ENCODE measurements around the gene CETP.
"Not testable (repeated sequence)": the region's sequence is repeated elsewhere in the genome, so short reads cannot be mapped to it uniquely, and the experiment has no call there.

Gene CETP

DNA sequence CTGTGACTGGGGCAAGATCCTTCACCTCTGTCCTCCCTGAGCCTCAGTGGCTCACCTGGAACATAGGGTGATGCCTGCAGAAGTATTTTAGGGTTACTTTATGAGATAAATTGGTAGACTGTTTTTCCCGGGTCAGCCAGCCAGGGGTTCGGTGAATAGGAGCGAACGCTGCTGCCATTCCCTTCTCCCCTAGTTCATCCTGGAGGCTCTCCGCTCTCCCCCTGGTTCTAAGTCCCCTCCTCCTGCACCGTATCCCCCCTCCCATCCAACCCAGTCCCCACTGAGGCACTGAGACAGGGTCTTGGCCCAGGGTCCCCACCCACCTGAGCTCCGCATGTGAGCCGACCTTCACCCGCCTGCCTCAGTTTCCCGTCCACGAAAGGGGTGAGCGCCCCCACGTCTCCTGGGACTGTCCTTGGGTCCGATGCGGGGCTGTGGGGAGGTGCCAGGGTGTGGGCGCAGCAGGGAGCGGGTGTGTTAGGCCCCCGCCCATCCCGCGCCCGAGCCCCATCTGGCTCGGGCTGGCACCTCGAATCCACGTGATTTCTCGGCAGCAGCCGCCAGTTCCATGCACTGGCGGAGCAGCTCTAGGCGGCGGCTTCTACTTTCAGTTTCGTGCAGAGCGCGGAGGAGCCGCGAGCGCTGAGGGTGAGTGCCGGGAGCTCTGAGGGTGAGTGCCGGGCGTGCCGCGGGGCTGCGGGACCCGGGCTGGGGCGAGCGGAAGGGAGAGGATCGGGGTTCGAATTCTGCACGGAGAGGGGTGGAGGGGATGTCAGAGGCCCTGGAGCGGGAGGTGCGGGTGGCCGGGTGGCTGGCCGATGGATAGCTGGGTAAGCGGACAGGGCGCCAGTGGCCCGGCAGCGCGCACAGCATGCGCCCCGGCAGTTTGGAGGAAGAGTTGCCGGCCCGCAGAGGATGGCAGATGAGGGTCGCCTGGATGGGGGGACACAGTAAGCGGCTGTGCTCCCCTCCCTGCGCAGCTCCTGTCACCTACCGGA lies 27.5 kb downstream of the CETP start, which contains the start of gene NLRC5:
Gene NLRC5, plus strand, starts transcription at position 610 of the 998 bp plus-strand sequence. CDS start 31,156 bp downstream, outside the sequence.
- Histone ChIP-seq H3K27ac (ENCODE audit: low read depth, low read length) (peak within 1 kb of the TSS; percentile 86), H3K36me3 (ENCODE audit: control insufficient read depth, insufficient read depth, low read length) (no peaks in the 10 kb centered on the region), H3K4me1 (ENCODE audit: control insufficient read depth, insufficient read depth, low read length) (peaks cover 14% of the 10 kb centered on the region), H3K9ac (ENCODE audit: low read length) (peak within 1 kb of the TSS; percentile 94), H3K4me3 (ENCODE audit: low read length) (peak within 1 kb of the TSS; percentile 91), H3K27me3 (ENCODE audit: control insufficient read depth, insufficient read depth, low read length) (no peaks in the 10 kb centered on the region)

DNA sequence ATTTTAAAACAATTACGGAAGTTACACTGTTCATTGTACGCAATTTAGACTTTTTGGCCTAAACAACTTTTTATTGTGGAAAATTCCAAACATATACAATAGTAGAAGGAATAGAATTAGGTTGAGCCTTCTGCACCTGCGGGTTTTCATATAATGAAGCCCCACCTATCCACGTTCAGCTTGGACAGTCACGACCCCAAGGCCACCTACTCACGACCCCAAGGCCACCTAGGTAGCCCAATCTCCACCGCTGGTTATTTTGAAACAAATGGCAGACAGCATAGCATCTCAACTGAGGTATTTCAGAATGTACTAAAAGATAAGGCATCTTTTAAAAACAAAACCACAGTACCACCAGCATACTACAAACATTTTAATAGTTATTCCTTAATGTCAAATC lies 28.2 kb downstream of the CETP start:
- peaks cover 14% of the 10 kb centered on the region for H3K4me1 ChIP-seq (ENCODE audit: control insufficient read depth, insufficient read depth, low read length)
- peak overlapping the region; percentile 86 for H3K27ac ChIP-seq (ENCODE audit: low read depth, low read length)
- H3K4me3 ChIP-seq (ENCODE audit: low read length): peak overlapping the region; percentile 91
- H3K36me3 ChIP-seq (ENCODE audit: control insufficient read depth, insufficient read depth, low read length): no peaks in the 10 kb centered on the region
- H3K27me3 ChIP-seq (ENCODE audit: control insufficient read depth, insufficient read depth, low read length): no peaks in the 10 kb centered on the region
- H3K9ac ChIP-seq (ENCODE audit: low read length): peak overlapping the region; percentile 94

DNA sequence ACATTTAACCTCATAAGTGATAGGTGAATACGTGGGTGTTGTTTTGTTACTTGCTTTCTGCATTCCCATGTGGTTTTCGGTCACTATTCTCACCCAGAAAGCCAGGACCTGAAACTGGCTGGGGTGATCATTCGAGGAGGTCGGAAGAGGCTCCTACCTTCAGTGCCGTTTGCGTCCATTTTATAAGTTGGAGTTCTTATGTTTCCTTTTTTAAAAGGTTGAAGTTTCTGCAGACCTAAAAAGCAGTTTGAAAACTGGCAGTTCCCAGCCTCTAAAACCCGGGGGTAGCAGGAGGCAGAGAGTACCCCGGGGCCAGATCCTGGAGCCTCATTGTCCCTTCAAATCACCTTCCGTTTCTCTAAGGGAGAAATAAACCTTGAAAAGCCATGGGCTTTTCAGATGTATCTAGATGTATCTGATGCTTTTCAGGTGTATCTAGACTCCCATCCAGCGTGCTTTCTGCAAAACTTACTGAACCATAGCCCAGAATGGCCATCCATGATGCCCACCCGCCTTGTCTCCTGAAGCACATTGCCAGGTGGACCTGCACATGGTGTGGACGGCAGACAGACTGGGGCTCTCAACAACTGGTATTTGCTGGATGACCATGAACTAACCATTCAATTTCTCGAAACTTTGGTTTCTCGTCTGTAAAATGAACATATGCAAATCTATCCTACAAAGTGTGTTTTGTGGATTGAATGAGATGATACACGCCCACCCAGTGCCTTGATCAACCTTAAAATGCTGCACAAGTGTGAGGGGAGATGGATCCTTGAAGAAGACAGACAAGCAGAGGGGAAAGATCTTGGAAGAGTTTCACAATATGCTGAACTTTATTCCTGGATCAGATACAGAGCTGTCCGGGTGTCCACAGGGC lies 28.9 kb downstream of the CETP start:
- peak overlapping the region; percentile 91 for H3K4me3 ChIP-seq (ENCODE audit: low read length)
- H3K4me1 ChIP-seq (ENCODE audit: control insufficient read depth, insufficient read depth, low read length): peaks cover 14% of the 10 kb centered on the region
- no peaks in the 10 kb centered on the region for H3K27me3 ChIP-seq (ENCODE audit: control insufficient read depth, insufficient read depth, low read length)
- H3K36me3 ChIP-seq (ENCODE audit: control insufficient read depth, insufficient read depth, low read length): no peaks in the 10 kb centered on the region
- H3K9ac ChIP-seq (ENCODE audit: low read length): no peak overlapping the region
- H3K27ac ChIP-seq (ENCODE audit: low read depth, low read length): no peak overlapping the region

DNA sequence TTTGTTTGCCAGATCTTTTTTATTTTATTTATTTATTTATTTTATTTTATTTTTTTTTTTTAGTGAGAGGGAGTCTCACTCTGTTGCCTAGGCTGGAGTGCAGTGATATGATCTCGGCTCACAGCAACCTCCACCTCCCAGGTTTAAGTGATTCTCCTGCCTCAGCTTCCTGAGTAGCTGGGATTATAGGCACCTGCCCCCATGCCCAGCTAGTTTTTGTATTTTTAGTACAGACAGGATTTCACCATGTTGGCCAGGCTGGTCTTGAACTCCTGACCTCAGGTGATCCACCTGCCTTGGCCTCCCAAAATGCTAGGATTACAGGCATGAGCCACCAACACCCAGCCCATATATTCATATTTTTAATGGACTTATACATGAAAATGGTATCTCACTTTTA lies 30.7 kb downstream of the CETP start:
- Histone ChIP-seq H3K4me3 (ENCODE audit: low read length) (peak overlapping the region; percentile 50), H3K4me1 (ENCODE audit: control insufficient read depth, insufficient read depth, low read length) (peaks cover 14% of the 10 kb centered on the region)
- not testable (repeated sequence) for H3K36me3 ChIP-seq (ENCODE audit: control insufficient read depth, insufficient read depth, low read length); H3K27ac ChIP-seq (ENCODE audit: low read depth, low read length); H3K9ac ChIP-seq (ENCODE audit: low read length); H3K27me3 ChIP-seq (ENCODE audit: control insufficient read depth, insufficient read depth, low read length)

- Histone ChIP-seq H3K9ac (ENCODE audit: low read length) (no peak overlapping the region), H3K4me1 (ENCODE audit: control insufficient read depth, insufficient read depth, low read length) (peaks cover 14% of the 10 kb centered on the region), H3K27ac (ENCODE audit: low read depth, low read length) (no peak overlapping the region)
These were observed 31.5 kb downstream of the CETP start for GRCh38 chr16:56993204-56993603.

DNA sequence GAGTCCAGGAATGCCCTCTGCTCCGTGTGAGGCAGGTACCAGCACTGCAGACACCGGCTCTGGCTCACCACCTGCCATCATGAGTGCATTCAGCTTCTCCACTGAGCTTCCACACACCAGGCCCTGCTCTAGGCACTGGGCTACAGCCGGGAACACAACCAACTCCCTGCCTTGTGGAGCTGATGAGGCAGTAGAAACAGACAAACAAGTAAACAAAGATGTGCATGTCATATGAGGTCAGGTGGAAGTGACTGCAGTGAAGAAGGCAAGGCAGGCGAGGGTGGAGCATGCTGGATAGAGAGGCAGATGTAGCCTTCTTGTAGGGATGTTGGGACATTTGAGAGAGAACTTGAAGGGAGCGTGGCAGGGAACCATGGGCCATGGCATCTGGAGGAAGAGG lies 32.6 kb downstream of the CETP start:
- no peaks in the 10 kb centered on the region for H3K27me3 ChIP-seq (ENCODE audit: control insufficient read depth, insufficient read depth, low read length)
- H3K4me3 ChIP-seq (ENCODE audit: low read length): no peak overlapping the region
- no peak overlapping the region for H3K9ac ChIP-seq (ENCODE audit: low read length)
- no peaks in the 10 kb centered on the region for H3K36me3 ChIP-seq (ENCODE audit: control insufficient read depth, insufficient read depth, low read length)
- no peak overlapping the region for H3K27ac ChIP-seq (ENCODE audit: low read depth, low read length)
- peaks cover 10% of the 10 kb centered on the region for H3K4me1 ChIP-seq (ENCODE audit: control insufficient read depth, insufficient read depth, low read length)

More at GRCh38 chr16:56993204-56993603, 31.5 kb downstream of the CETP start:
- Histone ChIP-seq H3K4me3 (ENCODE audit: low read length) (no peak overlapping the region), H3K27me3 (ENCODE audit: control insufficient read depth, insufficient read depth, low read length) (no peaks in the 10 kb centered on the region), H3K36me3 (ENCODE audit: control insufficient read depth, insufficient read depth, low read length) (no peaks in the 10 kb centered on the region)

GRCh38 chr16:56995136-56995805 lies 33.5 kb downstream of the CETP start:
- no peaks in the 10 kb centered on the region for H3K36me3 ChIP-seq (ENCODE audit: control insufficient read depth, insufficient read depth, low read length)
- no peak overlapping the region for H3K27ac ChIP-seq (ENCODE audit: low read depth, low read length)
- no peak overlapping the region for H3K4me3 ChIP-seq (ENCODE audit: low read length)
- H3K9ac ChIP-seq (ENCODE audit: low read length): no peak overlapping the region
- peaks cover 6% of the 10 kb centered on the region for H3K4me1 ChIP-seq (ENCODE audit: control insufficient read depth, insufficient read depth, low read length)
- no peaks in the 10 kb centered on the region for H3K27me3 ChIP-seq (ENCODE audit: control insufficient read depth, insufficient read depth, low read length)

DNA sequence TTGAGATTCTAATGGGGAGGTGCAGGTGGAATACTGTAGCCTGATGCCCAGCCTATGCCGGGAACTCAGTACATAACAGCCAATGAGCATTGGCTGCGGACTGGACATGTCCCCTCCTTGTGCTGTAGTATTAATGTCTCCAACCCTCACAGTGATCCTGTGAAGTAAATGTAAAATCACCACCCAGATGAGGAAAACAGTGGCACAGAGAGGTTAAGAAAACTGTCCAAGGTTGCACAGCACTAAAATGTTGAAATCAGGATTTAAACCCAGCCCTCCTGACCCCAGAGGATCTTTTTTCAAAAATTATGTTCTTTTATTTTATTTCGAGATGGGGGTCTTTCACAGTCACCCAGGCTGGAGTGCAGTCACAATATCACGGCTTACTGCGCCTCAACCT lies 35.5 kb downstream of the CETP start:
- Histone ChIP-seq H3K36me3 (ENCODE audit: control insufficient read depth, insufficient read depth, low read length) (no peaks in the 10 kb centered on the region), H3K27me3 (ENCODE audit: control insufficient read depth, insufficient read depth, low read length) (no peaks in the 10 kb centered on the region), H3K9ac (ENCODE audit: low read length) (no peak overlapping the region), H3K4me3 (ENCODE audit: low read length) (no peak overlapping the region), H3K4me1 (ENCODE audit: control insufficient read depth, insufficient read depth, low read length) (no peaks in the 10 kb centered on the region), H3K27ac (ENCODE audit: low read depth, low read length) (no peak overlapping the region)

- H3K4me1 ChIP-seq (ENCODE audit: control insufficient read depth, insufficient read depth, low read length): no peaks in the 10 kb centered on the region
- no peaks in the 10 kb centered on the region for H3K27me3 ChIP-seq (ENCODE audit: control insufficient read depth, insufficient read depth, low read length)
- H3K27ac ChIP-seq (ENCODE audit: low read depth, low read length): no peak overlapping the region
- no peak overlapping the region for H3K4me3 ChIP-seq (ENCODE audit: low read length)
- H3K36me3 ChIP-seq (ENCODE audit: control insufficient read depth, insufficient read depth, low read length): no peaks in the 10 kb centered on the region
- no peak overlapping the region for H3K9ac ChIP-seq (ENCODE audit: low read length)
These were observed 36.2 kb downstream of the CETP start for GRCh38 chr16:56997931-56998330.

DNA sequence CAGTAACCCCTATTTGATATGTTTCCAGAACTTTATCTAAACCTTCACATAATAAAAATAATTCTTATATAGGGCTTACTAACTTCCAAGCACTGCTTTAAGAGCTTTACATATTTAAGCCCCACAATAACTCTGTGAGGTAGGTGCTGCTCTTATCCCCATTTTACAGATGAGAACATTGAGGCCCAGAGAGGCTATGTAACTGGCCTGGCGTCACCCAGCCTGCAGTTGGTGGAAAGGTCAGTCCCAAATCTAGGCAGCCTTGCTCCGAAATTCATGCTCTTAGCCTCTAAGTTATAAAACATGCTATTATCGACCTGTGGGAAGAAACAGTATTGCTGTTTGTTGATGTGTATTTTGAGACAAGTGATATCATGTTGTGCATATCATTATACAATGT lies 36.6 kb downstream of the CETP start:
- no peaks in the 10 kb centered on the region for H3K36me3 ChIP-seq (ENCODE audit: control insufficient read depth, insufficient read depth, low read length)

GRCh38 chr16:56998861-56999260 lies 37.1 kb downstream of the CETP start:
- Histone ChIP-seq H3K9ac (ENCODE audit: low read length) (no peak overlapping the region), H3K27me3 (ENCODE audit: control insufficient read depth, insufficient read depth, low read length) (no peaks in the 10 kb centered on the region), H3K27ac (ENCODE audit: low read depth, low read length) (no peak overlapping the region), H3K4me1 (ENCODE audit: control insufficient read depth, insufficient read depth, low read length) (no peaks in the 10 kb centered on the region), H3K36me3 (ENCODE audit: control insufficient read depth, insufficient read depth, low read length) (peaks cover 2% of the 10 kb centered on the region), H3K4me3 (ENCODE audit: low read length) (no peak overlapping the region)

More for the DNA sequence above, 36.6 kb downstream of the CETP start:
- no peaks in the 10 kb centered on the region for H3K27me3 ChIP-seq (ENCODE audit: control insufficient read depth, insufficient read depth, low read length)
- no peak overlapping the region for H3K27ac ChIP-seq (ENCODE audit: low read depth, low read length)
- H3K4me3 ChIP-seq (ENCODE audit: low read length): no peak overlapping the region
- no peaks in the 10 kb centered on the region for H3K4me1 ChIP-seq (ENCODE audit: control insufficient read depth, insufficient read depth, low read length)
- no peak overlapping the region for H3K9ac ChIP-seq (ENCODE audit: low read length)
